ENCODE results near the gene SRGAP3.

The SRGAP3 gene

DNA sequence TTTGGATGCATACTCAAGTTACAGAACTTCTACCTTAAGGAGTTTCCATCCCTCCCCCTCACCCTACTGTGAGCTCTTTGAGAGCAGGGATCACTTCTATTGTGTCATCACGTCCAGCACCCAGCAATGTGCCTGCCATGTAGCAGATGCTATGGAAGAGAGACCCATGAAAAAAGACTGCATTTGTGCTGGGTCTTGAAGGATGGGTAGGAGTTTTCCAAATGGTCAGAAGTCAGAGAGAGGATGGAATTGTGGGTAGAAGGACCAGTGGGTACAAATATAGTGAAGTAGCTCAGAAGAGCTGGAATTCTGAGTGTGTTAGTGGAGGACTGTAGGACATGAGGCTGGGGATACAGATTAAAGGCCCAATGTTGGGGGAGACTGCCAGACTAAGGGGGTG is 141.7 kb downstream of the SRGAP3 start:
- Histone ChIP-seq H3K9me3 (ENCODE audit: insufficient read depth, low read depth, low read length) (no peaks in the 10 kb centered on the region), H3K27me3 (ENCODE audit: insufficient read depth, low read length, poor library complexity, severe bottlenecking) (no peaks in the 10 kb centered on the region), H3K4me1 (ENCODE audit: insufficient read depth, low read length, poor library complexity, severe bottlenecking) (peaks cover 10% of the 10 kb centered on the region), H4K20me1 (ENCODE audit: insufficient read depth, low read length, poor library complexity, severe bottlenecking) (no peaks in the 10 kb centered on the region), H3K4me3 (ENCODE audit: low read length, poor library complexity, severe bottlenecking) (no peak overlapping the region), H3K79me2 (ENCODE audit: insufficient read depth, low read length) (no peaks in the 10 kb centered on the region), H3K9ac (ENCODE audit: low read depth, low read length, poor library complexity, severe bottlenecking) (no peak overlapping the region), H3K9me2 (replicated peaks; ENCODE audit: low read depth, low read length) (no peaks in the 10 kb centered on the region), H2AFZ (ENCODE audit: low read length) (no peak overlapping the region), H3F3A (ENCODE audit: low read depth) (no peaks in the 10 kb centered on the region), H3K36me3 (ENCODE audit: insufficient read depth, low read length) (peaks cover 14% of the 10 kb centered on the region; the same call in 1 of the 2 replicates), H3K4me2 (ENCODE audit: low read depth, low read length, poor library complexity, severe bottlenecking) (no peak overlapping the region)
- TF ChIP-seq, protein P1, sequence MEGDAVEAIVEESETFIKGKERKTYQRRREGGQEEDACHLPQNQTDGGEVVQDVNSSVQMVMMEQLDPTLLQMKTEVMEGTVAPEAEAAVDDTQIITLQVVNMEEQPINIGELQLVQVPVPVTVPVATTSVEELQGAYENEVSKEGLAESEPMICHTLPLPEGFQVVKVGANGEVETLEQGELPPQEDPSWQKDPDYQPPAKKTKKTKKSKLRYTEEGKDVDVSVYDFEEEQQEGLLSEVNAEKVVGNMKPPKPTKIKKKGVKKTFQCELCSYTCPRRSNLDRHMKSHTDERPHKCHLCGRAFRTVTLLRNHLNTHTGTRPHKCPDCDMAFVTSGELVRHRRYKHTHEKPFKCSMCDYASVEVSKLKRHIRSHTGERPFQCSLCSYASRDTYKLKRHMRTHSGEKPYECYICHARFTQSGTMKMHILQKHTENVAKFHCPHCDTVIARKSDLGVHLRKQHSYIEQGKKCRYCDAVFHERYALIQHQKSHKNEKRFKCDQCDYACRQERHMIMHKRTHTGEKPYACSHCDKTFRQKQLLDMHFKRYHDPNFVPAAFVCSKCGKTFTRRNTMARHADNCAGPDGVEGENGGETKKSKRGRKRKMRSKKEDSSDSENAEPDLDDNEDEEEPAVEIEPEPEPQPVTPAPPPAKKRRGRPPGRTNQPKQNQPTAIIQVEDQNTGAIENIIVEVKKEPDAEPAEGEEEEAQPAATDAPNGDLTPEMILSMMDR (conservative IDR thresholded peaks at IDR 0.05; ENCODE audit: low read length), result no peak
- TF ChIP-seq EZH2phosphoT487 (IDR thresholded peaks at IDR 0.05; ENCODE audit: borderline replicate concordance), result no peak

DNA sequence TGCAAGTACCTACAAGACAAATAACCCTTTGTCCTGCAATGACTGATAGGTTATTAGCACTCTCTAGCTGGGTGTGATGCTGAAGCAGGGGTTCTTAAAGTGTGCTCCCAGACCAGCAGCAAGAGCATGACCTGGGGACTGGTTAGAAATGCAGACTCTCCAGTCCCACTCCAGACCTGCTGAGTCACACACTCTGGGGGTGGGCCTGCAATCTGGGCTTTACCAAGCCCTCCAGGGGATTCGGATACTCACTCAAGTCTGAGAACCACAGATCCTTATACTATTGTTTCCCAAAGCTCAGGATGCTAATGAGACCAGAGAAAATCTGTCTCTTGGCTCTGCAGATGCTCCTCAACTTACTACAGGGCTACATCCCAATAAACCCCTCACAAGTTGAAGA is 144.0 kb downstream of the SRGAP3 start:
- H3K4me3 ChIP-seq (ENCODE audit: low read length, poor library complexity, severe bottlenecking), result no peak overlapping the region
- no peaks in the 10 kb centered on the region for H3K9me2 ChIP-seq (replicated peaks; ENCODE audit: low read depth, low read length)
- H2AFZ ChIP-seq (ENCODE audit: low read length), result no peak overlapping the region
- no peaks in the 10 kb centered on the region for H3K27me3 ChIP-seq (ENCODE audit: insufficient read depth, low read length, poor library complexity, severe bottlenecking)
- TF ChIP-seq, protein P1 (conservative IDR thresholded peaks at IDR 0.05; ENCODE audit: low read length), result no peak
- no peak for TF ChIP-seq EZH2phosphoT487 (IDR thresholded peaks at IDR 0.05; ENCODE audit: borderline replicate concordance)
- no peaks in the 10 kb centered on the region for H4K20me1 ChIP-seq (ENCODE audit: insufficient read depth, low read length, poor library complexity, severe bottlenecking)
- no peak overlapping the region for H3K9ac ChIP-seq (ENCODE audit: low read depth, low read length, poor library complexity, severe bottlenecking)
- H3K36me3 ChIP-seq (ENCODE audit: insufficient read depth, low read length), result peaks cover 10% of the 10 kb centered on the region; the same call in 1 of the 2 replicates
- H3K79me2 ChIP-seq (ENCODE audit: insufficient read depth, low read length), result no peaks in the 10 kb centered on the region
- no peaks in the 10 kb centered on the region for H3F3A ChIP-seq (ENCODE audit: low read depth)
- no peak overlapping the region for H3K4me2 ChIP-seq (ENCODE audit: low read depth, low read length, poor library complexity, severe bottlenecking)
- peaks cover 10% of the 10 kb centered on the region for H3K4me1 ChIP-seq (ENCODE audit: insufficient read depth, low read length, poor library complexity, severe bottlenecking)
- no peaks in the 10 kb centered on the region for H3K9me3 ChIP-seq (ENCODE audit: insufficient read depth, low read depth, low read length)

- peaks cover 10% of the 10 kb centered on the region; the same call in 1 of the 2 replicates for H3K36me3 ChIP-seq (ENCODE audit: insufficient read depth, low read length)
- H3K4me3 ChIP-seq (ENCODE audit: low read length, poor library complexity, severe bottlenecking), result no peak overlapping the region
- TF ChIP-seq EZH2phosphoT487 (IDR thresholded peaks at IDR 0.05; ENCODE audit: borderline replicate concordance), result no peak
- TF ChIP-seq, protein P1 (conservative IDR thresholded peaks at IDR 0.05; ENCODE audit: low read length), result no peak
- H3K4me1 ChIP-seq (ENCODE audit: insufficient read depth, low read length, poor library complexity, severe bottlenecking), result peaks cover under 1% of the 10 kb centered on the region
- no peak overlapping the region for H3K4me2 ChIP-seq (ENCODE audit: low read depth, low read length, poor library complexity, severe bottlenecking)
- no peaks in the 10 kb centered on the region for H4K20me1 ChIP-seq (ENCODE audit: insufficient read depth, low read length, poor library complexity, severe bottlenecking)
- no peak overlapping the region for H2AFZ ChIP-seq (ENCODE audit: low read length)
- H3K9me2 ChIP-seq (replicated peaks; ENCODE audit: low read depth, low read length), result no peaks in the 10 kb centered on the region
- no peaks in the 10 kb centered on the region for H3F3A ChIP-seq (ENCODE audit: low read depth)
- no peak overlapping the region for H3K9ac ChIP-seq (ENCODE audit: low read depth, low read length, poor library complexity, severe bottlenecking)
- no peaks in the 10 kb centered on the region for H3K79me2 ChIP-seq (ENCODE audit: insufficient read depth, low read length)
- no peaks in the 10 kb centered on the region for H3K9me3 ChIP-seq (ENCODE audit: insufficient read depth, low read depth, low read length)
- no peaks in the 10 kb centered on the region for H3K27me3 ChIP-seq (ENCODE audit: insufficient read depth, low read length, poor library complexity, severe bottlenecking)
These were observed 145.3 kb downstream of the SRGAP3 start for GRCh38 chr3:9104121-9104520.

Data from Loucy (cell line).